Measurements from ENCODE around the gene CCDC150.

DNA sequence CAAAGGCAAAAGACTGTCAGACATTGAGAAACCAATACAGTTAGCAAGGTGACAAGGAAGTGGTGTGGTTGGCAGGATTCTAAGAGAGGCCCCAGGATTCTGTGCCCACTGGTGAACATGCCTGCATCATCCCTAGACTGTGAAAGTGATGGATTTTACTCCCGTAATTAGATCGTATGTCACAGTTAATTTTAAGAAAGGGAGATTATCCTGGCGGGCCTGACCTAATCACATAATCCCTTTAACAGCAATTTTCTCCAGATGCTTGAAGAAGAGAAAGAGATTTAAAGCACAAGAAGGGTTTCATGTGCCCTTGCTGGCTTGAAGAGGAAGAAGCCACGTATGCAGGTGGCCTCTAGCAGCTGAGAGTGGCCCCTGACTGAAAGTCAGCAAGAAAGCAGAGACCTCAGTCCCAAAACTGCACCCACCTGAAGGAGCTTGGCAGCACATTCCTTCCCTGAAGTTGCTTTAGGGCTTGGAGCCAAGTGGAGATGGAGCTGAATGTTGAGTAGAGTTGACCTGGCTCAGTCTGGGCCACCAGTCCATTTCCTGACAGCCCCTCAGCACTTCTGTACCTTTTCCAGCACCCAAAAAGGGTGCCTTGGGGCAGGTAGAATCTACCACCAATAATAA lies 110.9 kb downstream of the CCDC150 start:
- TF ChIP-seq CTCF (IDR thresholded peaks at IDR 0.05) (no peak), POLR2A (IDR thresholded peaks at IDR 0.05) (no peak), POLR2AphosphoS5 (IDR thresholded peaks at IDR 0.05) (no peak)

All from upper lobe of left lung (tissue), 4 donors.